ENCODE data around the gene MAEA. TPM values are rescaled to one million over a fixed set of nuclear protein-coding genes. Genes with fewer than 3 reads are reported as not detected.

The MAEA gene
- total and polyA plus RNA-seq, 10 of the 15 experiments (the other 5 are each of a cell fraction or from before 2014, with no cell fraction given), result 3.6 to 67.1 (median 54.6) TPM

DNA sequence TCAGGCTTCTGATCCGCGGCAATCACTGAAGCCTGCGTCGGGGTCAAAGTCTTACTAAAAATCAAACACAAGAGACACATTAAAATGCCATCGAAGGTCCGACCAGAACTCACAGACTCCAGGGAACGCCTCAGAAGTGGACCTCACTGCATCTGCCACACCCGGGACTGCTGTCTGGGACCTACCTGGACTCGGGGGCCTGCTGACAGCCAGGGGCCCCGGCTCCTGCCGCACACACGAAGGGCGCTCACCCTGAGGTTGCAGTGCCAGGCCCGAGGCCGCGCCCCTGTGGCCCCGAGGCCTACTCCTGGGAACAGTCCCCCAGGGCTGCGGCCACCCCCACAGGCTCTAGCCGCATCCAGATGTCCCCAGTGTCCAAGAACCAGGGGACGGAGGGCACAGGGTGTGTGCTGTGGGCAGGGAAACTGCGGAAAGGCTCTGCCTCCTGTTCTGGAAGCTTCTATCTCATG lies 48.2 kb upstream of the MAEA start:
- Histone ChIP-seq H3K4me3 (no peak overlapping the region), H3K27ac (ENCODE audit: control insufficient read depth, insufficient read depth) (no peak overlapping the region), H3K9ac (ENCODE audit: control insufficient read depth, insufficient read depth, low read length) (no peak overlapping the region), H3K79me2 (ENCODE audit: control insufficient read depth, insufficient read depth, low read length) (peaks cover 49% of the 10 kb centered on the region), H3K4me1 (ENCODE audit: control insufficient read depth, insufficient read depth, low read length) (peaks cover 10% of the 10 kb centered on the region), H3K4me2 (ENCODE audit: control insufficient read depth, insufficient read depth) (no peak overlapping the region), H2AFZ (ENCODE audit: control insufficient read depth, low read depth, low read length) (no peak overlapping the region), H3K27me3 (replicated peaks in 1 of 2; ENCODE audit: control insufficient read depth in 2 of 2, insufficient read depth in 2 of 2, low read length in 1 of 2) (no peaks in the 10 kb centered on the region), H3K36me3 (ENCODE audit: control insufficient read depth in 2 of 2, insufficient read depth in 2 of 2, low read length in 1 of 2) (peaks cover 11 to 36% of the 10 kb centered on the region in 2 experiments; a peak in 3 of 4 replicates), H4K20me1 (ENCODE audit: control insufficient read depth, insufficient read depth) (peaks cover 7% of the 10 kb centered on the region; the same call in 1 of the 2 replicates), H3K9me3 (replicated peaks; ENCODE audit: control insufficient read depth, insufficient read depth, low read length) (no peaks in the 10 kb centered on the region)
- BruUV-seq (replicated peaks), result no TSS peak
- ATAC-seq (no peak), FAIRE-seq (no peak), DNase-seq (ENCODE audit: low read depth, low spot score) (no peak)
- ChIA-PET RAD21 (ENCODE audit: unreplicated experiment) (no interaction called here), CTCF (no interaction called here), SMC1A (ENCODE audit: uncharacterized antibody, unreplicated experiment) (no interaction called here), POLR2A (no interaction called here)
- WGBS (ENCODE audit: insufficient coverage, insufficient replicate concordance, low lambda C conversion rate, missing lambda C conversion rate), result 90% methylated on average over 21 of the region's 21 CpGs
- no peak for TF ChIP-seq E2F4 (IDR thresholded peaks at IDR 0.05; ENCODE audit: low read depth, low read length)
- no peak for TF ChIP-seq MYC (IDR thresholded peaks at IDR 0.05; ENCODE audit: insufficient read depth, insufficient read length, insufficient replicate concordance, low read length, severe bottlenecking)
- no peak for TF ChIP-seq SP1 (IDR thresholded peaks at IDR 0.05; ENCODE audit: low read depth, low read length)
- TF ChIP-seq, protein P1, sequence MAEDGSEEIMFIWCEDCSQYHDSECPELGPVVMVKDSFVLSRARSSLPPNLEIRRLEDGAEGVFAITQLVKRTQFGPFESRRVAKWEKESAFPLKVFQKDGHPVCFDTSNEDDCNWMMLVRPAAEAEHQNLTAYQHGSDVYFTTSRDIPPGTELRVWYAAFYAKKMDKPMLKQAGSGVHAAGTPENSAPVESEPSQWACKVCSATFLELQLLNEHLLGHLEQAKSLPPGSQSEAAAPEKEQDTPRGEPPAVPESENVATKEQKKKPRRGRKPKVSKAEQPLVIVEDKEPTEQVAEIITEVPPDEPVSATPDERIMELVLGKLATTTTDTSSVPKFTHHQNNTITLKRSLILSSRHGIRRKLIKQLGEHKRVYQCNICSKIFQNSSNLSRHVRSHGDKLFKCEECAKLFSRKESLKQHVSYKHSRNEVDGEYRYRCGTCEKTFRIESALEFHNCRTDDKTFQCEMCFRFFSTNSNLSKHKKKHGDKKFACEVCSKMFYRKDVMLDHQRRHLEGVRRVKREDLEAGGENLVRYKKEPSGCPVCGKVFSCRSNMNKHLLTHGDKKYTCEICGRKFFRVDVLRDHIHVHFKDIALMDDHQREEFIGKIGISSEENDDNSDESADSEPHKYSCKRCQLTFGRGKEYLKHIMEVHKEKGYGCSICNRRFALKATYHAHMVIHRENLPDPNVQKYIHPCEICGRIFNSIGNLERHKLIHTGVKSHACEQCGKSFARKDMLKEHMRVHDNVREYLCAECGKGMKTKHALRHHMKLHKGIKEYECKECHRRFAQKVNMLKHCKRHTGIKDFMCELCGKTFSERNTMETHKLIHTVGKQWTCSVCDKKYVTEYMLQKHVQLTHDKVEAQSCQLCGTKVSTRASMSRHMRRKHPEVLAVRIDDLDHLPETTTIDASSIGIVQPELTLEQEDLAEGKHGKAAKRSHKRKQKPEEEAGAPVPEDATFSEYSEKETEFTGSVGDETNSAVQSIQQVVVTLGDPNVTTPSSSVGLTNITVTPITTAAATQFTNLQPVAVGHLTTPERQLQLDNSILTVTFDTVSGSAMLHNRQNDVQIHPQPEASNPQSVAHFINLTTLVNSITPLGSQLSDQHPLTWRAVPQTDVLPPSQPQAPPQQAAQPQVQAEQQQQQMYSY (CRISPR knock-in tag; IDR thresholded peaks at IDR 0.05), result no peak
- TF ChIP-seq MYB (IDR thresholded peaks at IDR 0.05; ENCODE audit: borderline replicate concordance, low read depth, low read length), result no peak
- TF ChIP-seq GABPA (IDR thresholded peaks at IDR 0.05; ENCODE audit: low read depth), result no peak
- TF ChIP-seq PKNOX1 (IDR thresholded peaks at IDR 0.05), result no peak
- no peak for TF ChIP-seq SRF (IDR thresholded peaks at IDR 0.05; ENCODE audit: low read depth in 2 of 2, low read length in 2 of 2)
- no peak for TF ChIP-seq RUNX3 (IDR thresholded peaks at IDR 0.05; ENCODE audit: low read length)
- intact Hi-C loops (cut with micrococcal nuclease; ENCODE audit: unreplicated experiment) (no loop called here), in situ Hi-C loops (cut with MboI) (no loop called here)

Data from GM12878 (cell line).